Keratinocyte (primary cell): ENCODE results near the gene SNX6. TPM values are rescaled to one million over a fixed set of nuclear protein-coding genes. Genes with fewer than 3 reads are reported as not detected.

Experiments used
- DNase-seq: peaks from one replicate; pipeline ENCODE4 v3.0.0-alpha.2; 2011; ENCODE audit warnings: low read depth, missing footprints, low spot score
- FAIRE-seq: peaks from 2 replicates; lab custom pipeline; 2011; peaks lifted over from hg19 to GRCh38; lab: Jason Lieb, UNC
- H2AFZ ChIP-seq: 2 replicates; pipeline ENCODE4 v1.6.0; 2012; ENCODE audit warnings: low read length, control low read depth, inconsistent platforms; ENCODE audit not compliant: control insufficient read depth
- H3K27ac ChIP-seq: 2 replicates; pipeline ENCODE4 v1.5.1; 2011; ENCODE audit warnings: low read length; ENCODE audit not compliant: control insufficient read depth, insufficient read depth
- H3K27me3 ChIP-seq: 3 replicates; pipeline ENCODE4 v1.6.0; 2011; ENCODE audit warnings: low read length; ENCODE audit not compliant: control insufficient read depth, insufficient read depth; ENCODE audit errors: extremely low read depth
- H3K36me3 ChIP-seq, 2 experiments: 2 replicates in 1 of 2; 3 replicates in 1 of 2; pipeline ENCODE4 v1.5.1; 2011; ENCODE audit warnings: low read length in 2 of 2, mild to moderate bottlenecking in 1 of 2; ENCODE audit not compliant: control insufficient read depth in 2 of 2, insufficient read depth in 2 of 2; ENCODE audit errors: extremely low read depth in 1 of 2
- H3K4me1 ChIP-seq: 3 replicates; pipeline ENCODE4 v1.5.1; 2011; ENCODE audit warnings: low read length; ENCODE audit not compliant: control insufficient read depth, insufficient read depth; ENCODE audit errors: extremely low read depth
- H3K4me2 ChIP-seq: 3 replicates; pipeline ENCODE4 v1.6.0; 2011; ENCODE audit warnings: low read depth, low read length; ENCODE audit not compliant: control insufficient read depth, insufficient read depth; ENCODE audit errors: extremely low read depth
- H3K4me3 ChIP-seq, 3 experiments: fragments of 200-600 bp in 1 of 3; sonication (generic) in 1 of 3; 2 replicates in 2 of 3; 3 replicates in 1 of 3; pipeline ENCODE4 v1.5.1; 2011 to 2016; ENCODE audit warnings: low read length in 3 of 3, mild to moderate bottlenecking in 3 of 3, control low read depth in 2 of 3, inconsistent platforms in 1 of 3, low read depth in 1 of 3, mixed read lengths in 1 of 3, mixed run types in 1 of 3, moderate library complexity in 1 of 3; ENCODE audit not compliant: control insufficient read depth in 2 of 3, insufficient read depth in 2 of 3; ENCODE audit errors: extremely low read depth in 1 of 3
- H3K79me2 ChIP-seq: 2 replicates; pipeline ENCODE4 v1.6.0; 2012; ENCODE audit warnings: low read length; ENCODE audit not compliant: control insufficient read depth, insufficient read depth
- H3K9ac ChIP-seq: 3 replicates; pipeline ENCODE4 v1.6.0; 2011; ENCODE audit warnings: low read length; ENCODE audit not compliant: control insufficient read depth, insufficient read depth; ENCODE audit errors: extremely low read depth
- H3K9me1 ChIP-seq: 3 replicates; pipeline ENCODE4 v1.6.0; 2011; ENCODE audit warnings: low read length; ENCODE audit not compliant: control insufficient read depth, insufficient read depth; ENCODE audit errors: extremely low read depth
- H3K9me3 ChIP-seq: 2 replicates; pipeline ENCODE4 v1.5.1; 2012; ENCODE audit warnings: low read depth, low read length; ENCODE audit not compliant: control insufficient read depth
- H4K20me1 ChIP-seq: 3 replicates; pipeline ENCODE4 v1.6.0; 2011; ENCODE audit warnings: low read length; ENCODE audit not compliant: control insufficient read depth, insufficient read depth; ENCODE audit errors: extremely low read depth
- EZH2 ChIP-seq: IDR thresholded peaks from one replicate; pipeline ENCODE4 v1.6.1; 2012; ENCODE audit warnings: inconsistent platforms, mild to moderate bottlenecking, low read length, moderate library complexity
- dilution Hi-C: fragments of 300-500 bp; cut with MboI; formaldehyde crosslinking; loops from one replicate; pipeline ENCODE4 v1.7.0; 2020; ENCODE audit warnings: low sequenced_read_pairs; ENCODE audit not compliant: extremely low pct_ligation_motif_present
- polyA plus RNA-seq, 5 experiments: library from polyadenylated mRNA; depleted of rRNA in 3 of 5; stranded (reverse) in 3 of 5; stranded (forward) in 1 of 5; unstranded in 1 of 5; fragments of >200 nt; gene quantifications; 1 replicate in 1 of 5; 2 replicates in 3 of 5; 3 replicates in 1 of 5; pipeline versions ENCODE4 v1.2.1 to v1.2.3, GENCODE V29; 2011 to 2012; ENCODE audit warnings: missing spikeins in 2 of 5, low read depth in 1 of 5, low replicate concordance in 1 of 5
- TF ChIP-seq, protein P1 (sequence below), 3 experiments: IDR thresholded peaks in 1 of 3; conservative IDR thresholded peaks in 1 of 3; optimal IDR thresholded peaks in 1 of 3; 2 replicates in 2 of 3; 3 replicates in 1 of 3; pipeline versions ENCODE3 to v1.5.1; 2011; ENCODE audit warnings: low read length in 3 of 3, mild to moderate bottlenecking in 3 of 3, moderate library complexity in 2 of 3, control low read depth in 1 of 3, inconsistent platforms in 1 of 3; ENCODE audit not compliant: insufficient read depth in 2 of 3; ENCODE audit errors: extremely low read depth in 1 of 3

The SNX6 gene
- polyA plus RNA-seq, 1 donor (not counting 4 experiments of a cell fraction or from before 2014, with no cell fraction given) = 137 TPM

DNA sequence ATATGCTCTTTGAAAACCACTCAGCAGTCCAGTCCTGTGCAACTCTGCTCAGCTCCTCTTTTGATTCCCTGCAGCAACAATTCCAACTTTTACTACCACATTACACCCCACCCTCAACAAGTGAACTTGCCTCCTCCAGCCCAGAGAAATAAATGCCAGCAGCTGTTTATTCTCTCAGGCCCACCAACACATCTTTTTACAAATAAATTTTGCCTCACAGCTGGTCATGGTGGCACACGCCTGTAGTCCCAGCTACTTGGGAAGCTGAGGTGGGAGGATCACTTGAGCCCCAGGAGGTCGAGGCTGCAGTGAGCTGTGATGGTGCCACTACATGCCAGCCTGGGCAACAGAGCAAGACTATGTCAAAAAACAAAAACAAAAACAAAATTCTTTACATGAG, 9.8 kb downstream of the SNX6 start:
- peaks cover 9 to 19% of the 10 kb centered on the region in 2 experiments for H3K36me3 ChIP-seq
- no peak overlapping the region for H2AFZ ChIP-seq
- H3K9me1 ChIP-seq = no peaks in the 10 kb centered on the region
- FAIRE-seq = no peak
- dilution Hi-C loops = no loop called here
- no peak overlapping the region for H3K4me3 ChIP-seq
- H3K4me1 ChIP-seq = peaks cover 6% of the 10 kb centered on the region
- TF ChIP-seq, protein P1, sequence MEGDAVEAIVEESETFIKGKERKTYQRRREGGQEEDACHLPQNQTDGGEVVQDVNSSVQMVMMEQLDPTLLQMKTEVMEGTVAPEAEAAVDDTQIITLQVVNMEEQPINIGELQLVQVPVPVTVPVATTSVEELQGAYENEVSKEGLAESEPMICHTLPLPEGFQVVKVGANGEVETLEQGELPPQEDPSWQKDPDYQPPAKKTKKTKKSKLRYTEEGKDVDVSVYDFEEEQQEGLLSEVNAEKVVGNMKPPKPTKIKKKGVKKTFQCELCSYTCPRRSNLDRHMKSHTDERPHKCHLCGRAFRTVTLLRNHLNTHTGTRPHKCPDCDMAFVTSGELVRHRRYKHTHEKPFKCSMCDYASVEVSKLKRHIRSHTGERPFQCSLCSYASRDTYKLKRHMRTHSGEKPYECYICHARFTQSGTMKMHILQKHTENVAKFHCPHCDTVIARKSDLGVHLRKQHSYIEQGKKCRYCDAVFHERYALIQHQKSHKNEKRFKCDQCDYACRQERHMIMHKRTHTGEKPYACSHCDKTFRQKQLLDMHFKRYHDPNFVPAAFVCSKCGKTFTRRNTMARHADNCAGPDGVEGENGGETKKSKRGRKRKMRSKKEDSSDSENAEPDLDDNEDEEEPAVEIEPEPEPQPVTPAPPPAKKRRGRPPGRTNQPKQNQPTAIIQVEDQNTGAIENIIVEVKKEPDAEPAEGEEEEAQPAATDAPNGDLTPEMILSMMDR (optimal IDR thresholded peaks at IDR 0.05 in 1 of 3, IDR thresholded peaks at IDR 0.05 in 1 of 3, conservative IDR thresholded peaks at IDR 0.05 in 1 of 3; ENCODE audit: extremely low read depth in 1 of 3, insufficient read depth in 2 of 3, low read length in 3 of 3) = no peak
- no peak for TF ChIP-seq EZH2
- H3K79me2 ChIP-seq = peaks cover 52% of the 10 kb centered on the region
- no peak overlapping the region for H3K9ac ChIP-seq
- no peaks in the 10 kb centered on the region for H3K27me3 ChIP-seq
- peaks cover 5% of the 10 kb centered on the region for H4K20me1 ChIP-seq
- H3K27ac ChIP-seq = no peak overlapping the region
- no peaks in the 10 kb centered on the region for H3K9me3 ChIP-seq
- no peak for DNase-seq
- no peak overlapping the region for H3K4me2 ChIP-seq

DNA sequence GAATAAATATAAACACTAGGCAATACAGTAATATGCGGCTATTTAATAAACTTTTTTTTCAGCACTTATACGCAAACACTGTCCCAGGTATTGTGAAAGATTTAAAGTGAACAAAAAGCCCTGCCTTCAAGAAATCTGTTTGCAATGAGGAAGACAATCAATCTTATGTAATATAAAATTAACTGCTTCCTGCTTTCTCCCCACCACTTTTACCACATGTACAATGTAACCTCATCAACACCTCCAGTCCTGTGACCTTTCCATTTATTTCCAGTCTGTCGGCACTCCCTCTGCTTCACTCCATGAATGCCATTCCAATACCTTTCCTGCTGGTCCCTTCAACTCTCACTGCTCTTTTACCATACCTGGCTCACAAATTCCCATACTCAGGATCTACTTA, 10.5 kb downstream of the SNX6 start:
- H3K79me2 ChIP-seq = peaks cover 50% of the 10 kb centered on the region
- no peaks in the 10 kb centered on the region for H3K27me3 ChIP-seq
- no peak overlapping the region for H3K9ac ChIP-seq
- H3K4me2 ChIP-seq = no peak overlapping the region
- H3K9me1 ChIP-seq = no peaks in the 10 kb centered on the region
- no peak for FAIRE-seq
- TF ChIP-seq, protein P1 (optimal IDR thresholded peaks at IDR 0.05 in 1 of 3, IDR thresholded peaks at IDR 0.05 in 1 of 3, conservative IDR thresholded peaks at IDR 0.05 in 1 of 3; ENCODE audit: extremely low read depth in 1 of 3, insufficient read depth in 2 of 3, low read length in 3 of 3) = no peak
- no peak for TF ChIP-seq EZH2
- H2AFZ ChIP-seq = no peak overlapping the region
- H4K20me1 ChIP-seq = peaks cover 5% of the 10 kb centered on the region
- H3K4me1 ChIP-seq = peaks cover 6% of the 10 kb centered on the region
- H3K9me3 ChIP-seq = no peaks in the 10 kb centered on the region
- no peak overlapping the region for H3K27ac ChIP-seq
- peaks cover 9 to 19% of the 10 kb centered on the region in 2 experiments for H3K36me3 ChIP-seq
- DNase-seq = no peak
- dilution Hi-C loops = no loop called here
- H3K4me3 ChIP-seq = no peak overlapping the region
